8988T (cell line): Measurements from ENCODE around the gene TNNT1.
"Not testable (repeated sequence)": the region's sequence is repeated elsewhere in the genome, so short reads cannot be mapped to it uniquely, and the experiment has no call there.

Source experiments
- DNase-seq: peaks from one replicate; pipeline ENCODE4 v3.0.0; 2011

Gene TNNT1

GRCh38 chr19:55166530-55167268 is 17.7 kb upstream of the TNNT1 start, which contains the start of gene DNAAF3:
TSS of gene DNAAF3 (minus strand) at chr19:55166613. CDS start at chr19:55166413, 200 bp downstream.
- DNase-seq: peak; percentile 94

DNA sequence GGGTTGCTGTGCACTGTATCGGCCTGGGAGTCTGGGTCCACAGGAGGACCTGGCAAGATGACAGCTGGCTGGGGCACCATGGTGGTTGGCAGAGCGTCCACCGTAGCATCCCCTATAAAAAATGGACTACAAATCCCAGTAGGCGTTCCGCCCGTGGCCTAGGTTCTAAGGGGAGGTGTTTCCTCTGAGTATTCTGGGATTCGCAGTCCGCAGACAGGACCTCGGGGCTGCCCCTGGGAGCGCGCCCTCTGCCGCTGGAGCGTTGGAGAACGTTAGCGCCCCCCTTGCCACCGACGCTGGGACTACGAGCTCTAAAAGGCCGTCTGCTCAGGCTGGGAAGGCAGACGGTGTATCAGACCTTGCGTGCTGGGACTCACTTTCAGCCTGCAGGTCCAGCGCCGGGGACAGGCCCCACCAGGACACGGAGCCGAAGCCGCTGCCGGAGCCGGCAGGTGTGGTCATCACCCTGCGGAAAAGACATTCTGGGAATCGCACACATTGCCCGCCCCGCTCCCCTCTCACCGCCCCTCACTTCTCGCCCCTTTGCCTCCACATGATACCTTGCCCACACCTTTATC is 17.0 kb upstream of the TNNT1 start:
- peak; percentile 75 for DNase-seq

DNA sequence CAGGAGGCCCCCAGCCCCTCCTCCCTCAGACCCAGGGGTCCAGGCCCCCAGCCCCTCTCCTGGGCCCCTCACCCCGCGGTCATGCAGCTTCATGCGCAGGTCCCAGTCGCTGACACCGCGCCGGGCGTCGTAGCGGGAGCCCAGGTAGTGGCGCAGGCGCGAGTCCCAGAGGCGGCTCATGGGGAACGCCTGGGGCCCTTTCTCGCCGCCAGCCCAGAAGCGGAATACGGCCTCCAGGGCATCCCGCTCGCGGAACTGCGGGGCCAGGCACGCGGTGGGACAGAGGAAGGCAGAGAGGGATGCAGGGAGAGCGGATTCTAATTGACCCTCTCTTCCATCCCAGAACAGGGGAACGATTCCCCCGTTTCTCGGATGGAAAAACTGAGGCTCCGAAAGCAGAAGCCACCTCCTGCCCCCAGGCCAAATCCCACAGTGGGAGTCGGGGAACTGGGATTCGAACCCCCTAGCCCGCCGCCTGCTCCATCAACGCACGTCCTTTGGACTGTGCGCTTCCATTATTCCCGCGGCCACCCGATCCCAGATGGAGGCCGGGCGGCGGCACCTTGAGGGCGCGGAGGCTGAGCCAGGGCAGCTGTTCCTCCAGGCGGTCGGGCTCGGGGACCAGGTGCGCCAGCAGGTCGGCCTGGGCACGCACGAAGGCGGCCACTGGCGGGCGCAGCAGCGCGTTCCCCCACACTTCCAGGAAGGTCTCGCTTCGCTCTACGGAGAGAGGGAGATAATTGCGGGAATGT is 12.7 kb upstream of the TNNT1 start:
- DNase-seq: no peak

GRCh38 chr19:55160986-55161365 is 12.0 kb upstream of the TNNT1 start:
- no peak for DNase-seq

GRCh38 chr19:55160128-55160985 is 11.4 kb upstream of the TNNT1 start:
- peak; percentile 97 for DNase-seq

DNA sequence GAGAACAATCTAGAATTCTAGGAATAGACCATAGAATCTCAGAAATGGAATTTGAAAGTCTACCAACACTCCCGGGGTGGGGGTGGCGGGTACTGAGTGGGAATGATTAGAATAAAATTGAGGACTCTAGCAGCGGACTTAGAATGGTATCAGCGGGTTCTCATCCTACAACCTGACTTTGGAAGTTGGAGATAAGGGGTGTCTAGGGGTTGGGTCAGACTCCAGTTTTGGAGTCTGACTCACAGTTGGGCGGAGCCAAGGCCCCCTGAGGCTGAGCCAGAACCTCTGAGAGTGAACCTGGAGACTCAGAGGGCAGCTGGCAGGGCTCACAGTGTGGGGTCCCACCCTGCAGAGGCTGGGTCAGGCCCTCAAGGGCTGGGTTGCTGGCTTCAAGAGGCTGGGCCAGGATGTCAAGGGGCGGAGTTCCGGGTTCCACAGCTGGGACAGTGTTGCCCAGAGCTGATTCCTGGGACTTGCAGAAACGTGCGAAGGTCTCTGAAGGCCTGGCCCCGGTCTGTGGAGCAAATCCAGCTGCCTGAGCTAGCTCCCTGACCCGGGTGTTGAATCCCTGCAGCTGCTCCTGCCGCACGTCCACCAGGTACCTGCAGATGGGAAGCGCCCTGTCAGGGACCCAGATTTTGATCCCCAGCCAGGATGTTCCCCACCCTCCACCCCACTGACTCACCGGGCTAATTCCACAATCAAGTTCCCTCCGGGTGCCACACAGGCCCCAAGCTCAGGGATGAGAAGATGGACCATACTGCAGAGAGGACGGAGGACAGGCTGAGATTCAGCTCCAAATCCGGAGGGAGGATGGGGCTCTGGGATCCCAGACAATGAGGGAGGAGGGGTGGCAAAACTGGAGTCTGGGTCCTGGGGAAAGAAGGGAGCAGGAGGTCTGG is 10.1 kb upstream of the TNNT1 start:
- no peak for DNase-seq

- DNase-seq: no peak
Measured at GRCh38 chr19:55158423-55158822, 9.4 kb upstream of the TNNT1 start.

GRCh38 chr19:55157064-55157908 is 8.3 kb upstream of the TNNT1 start, which contains the start of gene TNNI3:
TSS of gene TNNI3 (minus strand) at chr19:55157732. CDS start at chr19:55157589, 143 bp downstream.
- DNase-seq: no peak

- peak; percentile 75 for DNase-seq
Measured at GRCh38 chr19:55156202-55157063, 7.4 kb upstream of the TNNT1 start.

DNA sequence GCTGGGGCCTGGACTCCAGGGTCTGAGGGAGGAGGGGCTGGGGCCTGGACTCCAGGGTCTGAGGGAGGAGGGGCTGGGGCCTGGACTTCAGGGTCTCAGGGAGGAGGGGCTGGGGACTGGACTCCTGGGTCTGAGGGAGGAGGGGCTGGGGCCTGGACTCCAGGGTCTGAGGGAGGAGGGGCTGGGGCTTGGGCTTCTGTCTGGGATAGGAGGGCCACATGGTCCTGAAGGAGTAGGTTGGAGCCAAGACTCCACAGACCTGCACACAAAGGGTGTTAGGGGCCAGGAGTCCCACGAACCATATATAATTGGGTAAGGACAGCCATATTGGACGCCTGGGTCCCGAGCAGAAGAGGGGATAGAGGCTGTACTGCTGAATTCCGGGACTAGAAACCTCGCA is 6.8 kb upstream of the TNNT1 start:
- not testable (repeated sequence) for DNase-seq

- DNase-seq: no peak
Measured at GRCh38 chr19:55153652-55154264, 4.8 kb upstream of the TNNT1 start.

- DNase-seq: no peak
Measured at GRCh38 chr19:55152017-55152416, 3.0 kb upstream of the TNNT1 start.

GRCh38 chr19:55147545-55148251 is 1.3 kb downstream of the TNNT1 start:
- no peak for DNase-seq

- DNase-seq: peak; percentile 59
Measured at GRCh38 chr19:55146705-55147273, 2.2 kb downstream of the TNNT1 start.

GRCh38 chr19:55146078-55146704 is 2.8 kb downstream of the TNNT1 start:
- peak; percentile 53 for DNase-seq

GRCh38 chr19:55145232-55145631 is 3.8 kb downstream of the TNNT1 start:
- no peak for DNase-seq

- DNase-seq: no peak
Measured at GRCh38 chr19:55141696-55142095, 7.3 kb downstream of the TNNT1 start.

DNA sequence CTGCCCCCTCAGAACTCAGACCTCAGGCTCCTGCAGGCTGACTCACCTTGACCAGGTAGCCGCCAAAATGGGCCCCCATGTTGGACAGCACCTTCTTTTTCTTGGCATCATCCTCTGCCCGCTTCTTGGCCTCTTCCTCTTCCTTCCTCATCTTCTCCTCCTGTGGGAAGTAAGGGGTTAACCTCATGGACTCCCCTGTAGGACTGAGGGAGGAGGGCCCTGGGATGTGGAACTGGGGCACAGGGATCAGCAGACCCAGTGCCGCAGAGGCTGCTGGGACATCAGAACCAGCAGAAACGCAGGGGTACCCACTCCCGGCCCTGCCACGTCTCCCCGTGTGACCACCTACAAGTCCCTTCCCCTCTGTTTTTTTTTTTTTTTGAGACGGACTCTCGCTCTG is 11.1 kb downstream of the TNNT1 start:
- no peak for DNase-seq
